AG04450 (cell line): ENCODE measurements around the gene PLEKHG2. TPM values are rescaled to one million over a fixed set of nuclear protein-coding genes. Genes with fewer than 3 reads are reported as not detected.

Experiments used
- CTCF ChIA-PET: fragments of 300-600, 350-600 bp; formaldehyde crosslinking; extraction: SDS; loops from one replicate; lab custom pipeline; 2022; ENCODE audit warnings: antibody characterized with exemption, inconsistent platforms; lab: Charles Lee
- POLR2A ChIA-PET: fragments of 350-600 bp; formaldehyde crosslinking; extraction: SDS; loops from one replicate; lab custom pipeline; 2021; ENCODE audit warnings: antibody characterized with exemption, inconsistent platforms; lab: Yijun Ruan, JAX
- DNase-seq: peaks from one replicate; pipeline ENCODE4 v3.0.0-alpha.2; 2011; ENCODE audit warnings: low read depth, low spot score
- H3K27ac ChIP-seq: one replicate; pipeline ENCODE4 v1.5.1; 2012; ENCODE audit warnings: low read depth, low read length, control low read depth
- H3K27me3 ChIP-seq: one replicate; pipeline ENCODE4 v1.6.0; 2012; ENCODE audit warnings: low read length; ENCODE audit not compliant: control insufficient read depth, insufficient read depth
- H3K4me3 ChIP-seq: 2 replicates; pipeline ENCODE4 v1.5.1; 2011; ENCODE audit warnings: mild to moderate bottlenecking, low read depth, low read length, control low read depth
- H3K9me3 ChIP-seq: 2 replicates; pipeline ENCODE4 v1.5.1; 2012; ENCODE audit warnings: low read length; ENCODE audit not compliant: control insufficient read depth, insufficient read depth
- polyA plus RNA-seq: library from polyadenylated mRNA; depleted of rRNA; stranded (reverse); fragments of >200 nt; gene quantifications from 2 replicates; pipeline ENCODE4 v1.2.3, GENCODE V29; 2011
- TF ChIP-seq, protein P1 (sequence below): IDR thresholded peaks from 2 replicates; pipeline ENCODE4 v1.5.1; 2011; ENCODE audit warnings: low read depth, low read length, control low read depth, inconsistent platforms

The PLEKHG2 gene
- polyA plus RNA-seq, 1 experiment = 12.3 TPM

DNA sequence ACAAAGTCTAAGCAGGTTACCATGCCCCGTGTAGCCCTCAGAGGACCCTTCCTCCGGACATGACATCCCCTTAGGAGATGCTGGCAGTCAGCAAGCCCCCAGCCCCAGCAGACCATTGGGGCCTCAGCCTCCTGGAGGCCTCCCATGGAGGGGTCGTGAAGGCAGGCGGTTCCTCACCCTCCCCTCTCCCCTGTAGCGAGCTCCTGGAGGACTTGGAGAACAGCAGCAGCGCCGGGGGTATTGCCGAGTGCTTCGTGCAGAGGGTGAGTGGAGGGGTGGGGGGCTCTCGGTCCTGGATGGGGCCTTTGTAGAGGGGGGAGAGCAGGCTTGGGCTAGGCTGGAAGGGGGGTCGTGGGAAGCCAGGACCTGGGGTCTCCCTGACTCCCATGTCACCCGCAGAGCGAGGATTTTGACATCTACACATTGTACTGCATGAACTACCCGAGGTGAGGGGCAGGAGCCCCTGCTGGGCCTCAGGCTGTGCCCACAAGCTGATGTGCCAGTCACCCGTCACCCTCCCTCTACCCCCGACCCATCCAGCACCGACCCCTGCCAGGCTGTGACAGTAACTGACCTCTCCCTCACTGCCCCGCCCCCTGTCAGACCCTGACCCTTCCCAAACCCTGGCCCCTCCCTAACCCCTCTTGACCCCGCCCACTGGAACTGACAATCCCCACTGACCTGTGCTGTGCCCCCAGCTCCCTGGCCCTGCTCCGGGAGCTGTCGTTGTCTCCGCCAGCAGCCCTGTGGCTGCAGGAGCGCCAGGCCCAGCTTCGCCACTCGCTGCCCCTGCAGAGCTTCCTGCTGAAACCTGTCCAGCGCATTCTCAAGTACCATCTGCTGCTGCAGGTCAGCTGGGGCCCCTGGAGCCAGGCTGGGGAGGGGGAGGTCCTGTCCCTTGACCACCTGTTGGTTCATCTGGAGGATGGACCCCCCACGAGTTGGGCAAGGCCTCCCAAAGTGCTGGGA lies 4.0 kb downstream of the PLEKHG2 start:
- ChIA-PET POLR2A (interaction anchor here (4.5 kb wide), 1 partner anchor 19 kb away, joined by 44 read pairs; the partner anchor contains the start of gene RPS16), CTCF (interaction anchor here (1.5 kb wide), 1 partner anchor 19 kb away, joined by 5 read pairs; the partner anchor contains the start of gene RPS16)
- H3K9me3 ChIP-seq = no peaks in the 10 kb centered on the region; the same call in 1 of the 2 replicates
- TF ChIP-seq, protein P1, sequence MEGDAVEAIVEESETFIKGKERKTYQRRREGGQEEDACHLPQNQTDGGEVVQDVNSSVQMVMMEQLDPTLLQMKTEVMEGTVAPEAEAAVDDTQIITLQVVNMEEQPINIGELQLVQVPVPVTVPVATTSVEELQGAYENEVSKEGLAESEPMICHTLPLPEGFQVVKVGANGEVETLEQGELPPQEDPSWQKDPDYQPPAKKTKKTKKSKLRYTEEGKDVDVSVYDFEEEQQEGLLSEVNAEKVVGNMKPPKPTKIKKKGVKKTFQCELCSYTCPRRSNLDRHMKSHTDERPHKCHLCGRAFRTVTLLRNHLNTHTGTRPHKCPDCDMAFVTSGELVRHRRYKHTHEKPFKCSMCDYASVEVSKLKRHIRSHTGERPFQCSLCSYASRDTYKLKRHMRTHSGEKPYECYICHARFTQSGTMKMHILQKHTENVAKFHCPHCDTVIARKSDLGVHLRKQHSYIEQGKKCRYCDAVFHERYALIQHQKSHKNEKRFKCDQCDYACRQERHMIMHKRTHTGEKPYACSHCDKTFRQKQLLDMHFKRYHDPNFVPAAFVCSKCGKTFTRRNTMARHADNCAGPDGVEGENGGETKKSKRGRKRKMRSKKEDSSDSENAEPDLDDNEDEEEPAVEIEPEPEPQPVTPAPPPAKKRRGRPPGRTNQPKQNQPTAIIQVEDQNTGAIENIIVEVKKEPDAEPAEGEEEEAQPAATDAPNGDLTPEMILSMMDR = no peak
- no peaks in the 10 kb centered on the region for H3K27me3 ChIP-seq
- no peak overlapping the region for H3K27ac ChIP-seq
- H3K4me3 ChIP-seq = peak overlapping the region; percentile 84; the same call in 1 of the 2 replicates
- no peak for DNase-seq

DNA sequence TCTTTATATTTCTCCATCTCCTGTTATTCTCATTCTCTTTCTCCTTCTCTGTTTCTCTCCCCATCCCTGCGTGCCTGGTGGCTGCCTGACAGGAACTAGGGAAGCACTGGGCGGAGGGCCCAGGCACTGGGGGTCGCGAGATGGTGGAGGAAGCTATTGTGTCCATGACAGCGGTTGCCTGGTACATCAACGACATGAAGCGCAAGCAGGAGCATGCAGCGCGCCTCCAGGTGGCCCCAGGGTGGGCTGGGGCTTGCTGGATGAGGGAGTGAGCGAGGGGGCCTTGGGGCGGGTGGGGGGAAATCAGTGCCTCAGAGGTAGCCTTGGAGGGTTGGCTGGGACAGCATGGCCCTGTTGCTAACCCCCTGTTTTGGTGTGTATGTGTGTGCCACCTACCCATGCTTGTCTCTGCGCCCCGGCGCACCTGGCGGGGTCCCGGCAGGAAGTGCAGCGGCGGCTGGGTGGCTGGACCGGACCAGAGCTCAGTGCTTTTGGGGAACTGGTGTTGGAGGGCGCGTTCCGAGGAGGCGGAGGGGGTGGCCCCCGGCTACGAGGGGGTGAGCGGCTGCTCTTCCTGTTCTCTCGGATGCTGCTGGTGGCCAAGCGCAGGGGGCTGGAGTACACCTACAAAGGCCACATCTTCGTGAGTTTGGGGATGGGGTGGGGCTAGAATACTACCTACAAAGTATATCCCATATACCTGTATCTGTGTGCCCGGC lies 5.2 kb downstream of the PLEKHG2 start:
- CTCF ChIA-PET = interaction anchor here (1.2 kb wide), 1 partner anchor 18 kb away, joined by 3 read pairs; the partner anchor contains the start of gene RPS16

DNA sequence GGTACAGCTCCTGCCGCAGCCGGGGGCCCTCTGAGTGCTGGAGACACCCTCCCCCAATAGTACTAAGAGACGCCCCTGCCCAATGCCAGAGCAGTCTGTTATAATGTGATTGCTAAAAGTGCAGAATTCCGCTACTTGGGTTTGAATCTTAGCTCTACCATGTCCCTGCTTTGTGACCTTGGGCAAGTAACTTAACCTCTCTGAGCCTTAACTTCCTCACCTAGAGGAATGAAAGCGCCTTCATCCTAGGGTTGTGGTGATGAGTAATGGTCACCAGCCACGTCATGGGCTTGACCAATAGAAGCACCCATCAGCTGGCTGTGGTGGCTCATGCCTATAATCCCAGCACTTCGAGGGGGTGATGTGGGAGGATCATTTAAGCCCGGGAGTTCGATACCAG lies 6.5 kb downstream of the PLEKHG2 start:
- H3K27ac ChIP-seq = no peak overlapping the region
- H3K27me3 ChIP-seq = no peaks in the 10 kb centered on the region
- CTCF ChIA-PET = interaction anchor here (0.8 to 1.2 kb wide), 2 partner anchors 17 to 22 kb away, joined by 3 read pairs; partner anchors contain the start of gene RPS16
- no peak for DNase-seq
- H3K9me3 ChIP-seq = no peaks in the 10 kb centered on the region; the same call in 1 of the 2 replicates
- TF ChIP-seq, protein P1 = no peak
- POLR2A ChIA-PET = interaction anchor here (0.6 to 2.3 kb wide), 3 partner anchors 10 to 20 kb away, joined by 3 to 12 read pairs (median 5); partner anchors contain the start of gene RPS16
- H3K4me3 ChIP-seq = no peak overlapping the region

More for the DNA sequence above, 5.2 kb downstream of the PLEKHG2 start:
- no peak for DNase-seq
- no peak overlapping the region for H3K27ac ChIP-seq
- POLR2A ChIA-PET = interaction anchor here (0.6 to 4.5 kb wide), 2 partner anchors 12 to 18 kb away, joined by 4 to 44 read pairs; partner anchors contain the start of gene RPS16
- no peak overlapping the region for H3K4me3 ChIP-seq
- H3K9me3 ChIP-seq = no peaks in the 10 kb centered on the region; the same call in 1 of the 2 replicates
- no peaks in the 10 kb centered on the region for H3K27me3 ChIP-seq
- TF ChIP-seq, protein P1 = no peak

DNA sequence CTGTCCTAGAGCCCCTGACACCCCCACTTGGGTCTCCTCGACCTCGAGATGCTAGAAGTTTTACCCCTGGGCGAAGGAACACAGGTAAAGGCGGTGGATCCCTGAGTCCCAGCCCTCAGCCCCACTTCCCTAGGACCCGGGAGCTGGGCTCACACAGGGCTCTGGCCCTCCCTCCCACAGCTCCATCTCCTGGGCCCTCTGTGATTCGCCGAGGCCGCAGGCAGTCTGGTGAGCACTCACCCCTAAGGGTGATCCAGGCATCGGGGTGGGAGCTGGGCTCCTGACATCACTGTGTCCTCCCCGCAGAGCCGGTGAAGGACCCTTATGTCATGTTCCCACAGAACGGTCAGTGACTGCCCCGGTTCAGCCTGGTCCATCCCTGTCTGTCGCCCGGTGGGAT lies 8.3 kb downstream of the PLEKHG2 start:
- no peaks in the 10 kb centered on the region for H3K27me3 ChIP-seq
- H3K4me3 ChIP-seq = no peak overlapping the region
- ChIA-PET CTCF (interaction anchor here (1.2 kb wide), 1 partner anchor 23 kb away, joined by 3 read pairs; no protein-coding TSS in a partner anchor), POLR2A (interaction anchor here (1.0 to 1.3 kb wide), 2 partner anchors 15 to 30 kb away, joined by 4 read pairs; partner anchors contain the start of genes MED29, PAF1 and RPS16)
- DNase-seq = no peak
- H3K27ac ChIP-seq = no peak overlapping the region
- H3K9me3 ChIP-seq = no peaks in the 10 kb centered on the region; the same call in 1 of the 2 replicates
- TF ChIP-seq, protein P1 = no peak
